SU-DHL-6 (cell line): ENCODE measurements around the gene CYP3A5.

Experiments
- H2AFZ ChIP-seq: fragments of 200-600 bp; sonication (generic); 2 replicates; pipeline ENCODE4 v1.6.1; 2014; ENCODE audit warnings: low read depth, mild to moderate bottlenecking, moderate library complexity, mixed read lengths, antibody characterized with exemption, low read length; ENCODE audit not compliant: severe bottlenecking
- H3F3A ChIP-seq: fragments of 200-600 bp; shearing (Covaris generic); 2 replicates; pipeline ENCODE4 v1.6.0; 2016; ENCODE audit warnings: antibody characterized with exemption, mild to moderate bottlenecking; ENCODE audit not compliant: insufficient read depth
- H3K27ac ChIP-seq: fragments of 200-600 bp; sonication (generic); 2 replicates; pipeline ENCODE4 v1.5.1; 2016; ENCODE audit warnings: low read depth, mild to moderate bottlenecking, low read length, moderate library complexity, mixed read lengths
- H3K27me3 ChIP-seq: fragments of 200-600 bp; sonication (generic), shearing (Covaris generic); 2 replicates; pipeline ENCODE4 v1.6.0; 2014; ENCODE audit warnings: mild to moderate bottlenecking, low read length
- H3K36me3 ChIP-seq: fragments of 200-600 bp; sonication (generic); 2 replicates; pipeline ENCODE4 v1.6.1; 2014; ENCODE audit warnings: mild to moderate bottlenecking, low read length, mixed read lengths
- H3K4me2 ChIP-seq: fragments of 300-600, 200-600 bp; shearing (Covaris generic), sonication (generic); 2 replicates; pipeline ENCODE4 v1.6.0; 2014; ENCODE audit warnings: low read length, low read depth, mild to moderate bottlenecking; ENCODE audit not compliant: poor library complexity, severe bottlenecking
- H3K4me3 ChIP-seq: fragments of 200-600 bp; sonication (generic); 2 replicates; pipeline ENCODE4 v1.5.1; 2014; ENCODE audit warnings: antibody characterized with exemption, low read length, mild to moderate bottlenecking, mixed read lengths; ENCODE audit not compliant: insufficient read depth, poor library complexity, severe bottlenecking
- H3K79me2 ChIP-seq: fragments of 200-600 bp; sonication (generic); 2 replicates; pipeline ENCODE4 v1.6.1; 2014; ENCODE audit warnings: mild to moderate bottlenecking, low read length, moderate library complexity; ENCODE audit not compliant: insufficient read depth
- H3K9ac ChIP-seq: fragments of 200-600 bp; sonication (generic); 2 replicates; pipeline ENCODE4 v1.7.0; 2014; ENCODE audit warnings: mild to moderate bottlenecking, low read length
- H3K9me2 ChIP-seq: fragments of 200-600 bp; sonication (generic); replicated peaks from 2 replicates; pipeline ENCODE4 v1.6.1; 2014; ENCODE audit warnings: low read length; ENCODE audit not compliant: insufficient read depth
- H3K9me3 ChIP-seq: fragments of 200-600 bp; sonication (generic); 2 replicates; pipeline ENCODE4 v1.6.1; 2014; ENCODE audit warnings: low read length, mixed read lengths; ENCODE audit not compliant: insufficient read depth
- H4K20me1 ChIP-seq: fragments of 200-600 bp; sonication (generic); 2 replicates; pipeline ENCODE4 v1.6.1; 2014; ENCODE audit warnings: low read depth, mild to moderate bottlenecking, antibody characterized with exemption, low read length, moderate library complexity, mixed read lengths
- EZH2phosphoT487 ChIP-seq: fragments of 200-600 bp; sonication (generic), shearing (Covaris generic); conservative IDR thresholded peaks from 2 replicates; pipeline ENCODE4 v1.6.1; 2018; ENCODE audit warnings: mild to moderate bottlenecking, antibody characterized with exemption, low read length, moderate library complexity, mixed read lengths
- TF ChIP-seq, protein P1 (sequence below): fragments of 200-600 bp; sonication (generic); IDR thresholded peaks from one replicate; pipeline ENCODE4 v1.5.1; 2017; ENCODE audit warnings: antibody characterized with exemption, mild to moderate bottlenecking, low read length, moderate library complexity; ENCODE audit not compliant: insufficient read depth, poor library complexity, severe bottlenecking

Gene CYP3A5

DNA sequence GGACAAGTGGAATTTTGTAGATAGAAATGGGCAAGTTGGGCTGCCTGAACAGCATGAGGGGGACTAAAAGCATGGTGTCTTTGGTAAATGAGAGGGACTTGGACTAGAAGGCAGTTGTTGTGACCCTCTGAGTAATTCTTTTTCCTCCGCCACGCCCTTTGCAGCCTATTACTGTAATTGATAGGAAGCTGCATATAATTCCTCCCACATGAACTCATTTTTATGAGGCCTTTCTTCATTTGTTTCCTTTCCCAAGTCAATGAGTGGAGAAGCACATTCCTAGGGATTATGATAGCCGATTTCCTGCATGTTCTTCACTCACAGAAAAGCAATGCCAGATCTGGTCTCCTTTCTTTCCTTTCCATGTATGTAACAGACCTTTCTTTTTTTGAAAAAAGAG, 35.4 kb downstream of the CYP3A5 start:
- Histone ChIP-seq H3K27me3 (no peaks in the 10 kb centered on the region), H3K4me2 (no peak overlapping the region), H4K20me1 (no peaks in the 10 kb centered on the region), H3K36me3 (no peaks in the 10 kb centered on the region), H3K9me3 (no peaks in the 10 kb centered on the region), H3K9ac (no peak overlapping the region), H2AFZ (no peak overlapping the region), H3F3A (no peaks in the 10 kb centered on the region), H3K79me2 (no peaks in the 10 kb centered on the region), H3K27ac (no peak overlapping the region), H3K9me2 (no peaks in the 10 kb centered on the region), H3K4me3 (no peak overlapping the region)
- TF ChIP-seq EZH2phosphoT487: no peak
- TF ChIP-seq, protein P1, sequence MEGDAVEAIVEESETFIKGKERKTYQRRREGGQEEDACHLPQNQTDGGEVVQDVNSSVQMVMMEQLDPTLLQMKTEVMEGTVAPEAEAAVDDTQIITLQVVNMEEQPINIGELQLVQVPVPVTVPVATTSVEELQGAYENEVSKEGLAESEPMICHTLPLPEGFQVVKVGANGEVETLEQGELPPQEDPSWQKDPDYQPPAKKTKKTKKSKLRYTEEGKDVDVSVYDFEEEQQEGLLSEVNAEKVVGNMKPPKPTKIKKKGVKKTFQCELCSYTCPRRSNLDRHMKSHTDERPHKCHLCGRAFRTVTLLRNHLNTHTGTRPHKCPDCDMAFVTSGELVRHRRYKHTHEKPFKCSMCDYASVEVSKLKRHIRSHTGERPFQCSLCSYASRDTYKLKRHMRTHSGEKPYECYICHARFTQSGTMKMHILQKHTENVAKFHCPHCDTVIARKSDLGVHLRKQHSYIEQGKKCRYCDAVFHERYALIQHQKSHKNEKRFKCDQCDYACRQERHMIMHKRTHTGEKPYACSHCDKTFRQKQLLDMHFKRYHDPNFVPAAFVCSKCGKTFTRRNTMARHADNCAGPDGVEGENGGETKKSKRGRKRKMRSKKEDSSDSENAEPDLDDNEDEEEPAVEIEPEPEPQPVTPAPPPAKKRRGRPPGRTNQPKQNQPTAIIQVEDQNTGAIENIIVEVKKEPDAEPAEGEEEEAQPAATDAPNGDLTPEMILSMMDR: no peak

DNA sequence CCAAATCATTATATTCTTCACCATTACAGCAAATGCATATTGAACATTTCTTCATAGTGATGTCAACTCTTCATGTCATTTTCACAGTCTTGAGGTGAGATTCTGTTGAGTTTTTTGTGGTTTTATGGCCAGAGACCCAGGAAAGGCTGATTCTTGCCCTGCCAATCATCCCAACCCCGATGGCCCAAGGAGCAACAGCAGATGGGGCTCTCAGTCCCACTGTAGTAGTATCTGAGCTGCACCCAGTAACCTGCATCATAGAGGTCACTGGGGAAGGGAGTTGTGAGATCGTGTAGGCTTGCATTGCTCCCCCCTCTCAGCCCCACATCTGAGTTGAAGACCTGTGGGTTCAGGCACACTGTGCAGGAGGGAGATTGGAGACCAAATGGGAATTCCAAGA, 36.3 kb downstream of the CYP3A5 start:
- Histone ChIP-seq H3K79me2 (no peaks in the 10 kb centered on the region), H3K9me2 (no peaks in the 10 kb centered on the region), H4K20me1 (no peaks in the 10 kb centered on the region), H3K4me2 (no peak overlapping the region), H2AFZ (no peak overlapping the region), H3K9ac (no peak overlapping the region), H3F3A (no peaks in the 10 kb centered on the region), H3K27me3 (no peaks in the 10 kb centered on the region), H3K4me3 (no peak overlapping the region), H3K9me3 (no peaks in the 10 kb centered on the region), H3K27ac (no peak overlapping the region), H3K36me3 (no peaks in the 10 kb centered on the region)
- TF ChIP-seq, protein P1: no peak
- TF ChIP-seq EZH2phosphoT487: no peak

DNA sequence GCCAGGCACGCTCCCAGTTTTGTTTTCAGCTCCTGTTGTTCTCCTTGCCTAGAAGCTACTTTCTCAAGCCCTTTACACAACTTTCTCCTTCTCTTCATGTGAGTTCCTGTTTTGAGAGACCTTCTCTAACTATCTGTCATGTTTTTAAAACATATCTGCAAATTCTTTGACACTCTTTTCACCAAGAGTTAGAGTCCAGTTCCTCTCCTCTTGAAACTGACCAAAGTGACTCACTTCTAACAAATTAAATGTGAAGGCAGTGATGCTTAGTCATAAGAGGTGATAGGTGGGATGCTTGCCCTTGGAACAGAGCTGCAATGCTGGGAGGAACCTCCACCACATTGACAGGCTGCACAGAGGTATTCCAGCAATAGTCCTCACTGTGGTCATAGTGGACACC, 37.8 kb downstream of the CYP3A5 start:
- Histone ChIP-seq H3K4me3 (no peak overlapping the region), H3K9me2 (no peaks in the 10 kb centered on the region), H3K9ac (no peak overlapping the region), H2AFZ (no peak overlapping the region), H3K27ac (no peak overlapping the region), H3K36me3 (no peaks in the 10 kb centered on the region), H3K27me3 (no peaks in the 10 kb centered on the region), H4K20me1 (no peaks in the 10 kb centered on the region), H3K9me3 (no peaks in the 10 kb centered on the region), H3F3A (no peaks in the 10 kb centered on the region), H3K4me2 (no peak overlapping the region), H3K79me2 (no peaks in the 10 kb centered on the region)
- no peak for TF ChIP-seq EZH2phosphoT487
- TF ChIP-seq, protein P1: no peak

DNA sequence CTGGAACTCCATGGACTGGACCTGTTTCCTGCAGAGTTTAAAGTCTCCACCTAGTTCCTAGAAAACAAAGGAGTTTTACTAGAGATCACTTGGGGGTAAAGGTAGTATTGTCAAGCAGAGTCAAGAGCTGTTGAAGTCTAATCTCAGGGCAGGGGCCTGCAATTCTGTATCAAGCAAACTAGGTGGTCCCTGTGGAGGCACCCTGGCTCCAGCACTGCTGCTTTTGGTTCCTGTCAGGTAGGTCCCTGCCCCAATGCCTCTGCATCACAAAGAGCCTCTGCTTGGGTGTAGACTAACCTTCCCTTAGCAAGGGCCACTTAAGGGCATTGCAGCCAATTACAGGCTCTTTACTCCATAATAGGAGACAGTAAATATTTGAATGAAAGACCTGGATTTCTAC, 40.5 kb downstream of the CYP3A5 start:
- Histone ChIP-seq H3K9ac (no peak overlapping the region), H3K27me3 (no peaks in the 10 kb centered on the region), H3K9me3 (no peaks in the 10 kb centered on the region), H3K9me2 (no peaks in the 10 kb centered on the region), H2AFZ (no peak overlapping the region), H3K27ac (no peak overlapping the region), H4K20me1 (no peaks in the 10 kb centered on the region), H3K4me2 (no peak overlapping the region), H3K36me3 (no peaks in the 10 kb centered on the region), H3K4me3 (no peak overlapping the region), H3F3A (no peaks in the 10 kb centered on the region), H3K79me2 (no peaks in the 10 kb centered on the region)
- TF ChIP-seq, protein P1: no peak
